WTC11 (cell line): ENCODE data around the gene DGLUCY. TPM values are rescaled to one million over a fixed set of nuclear protein-coding genes. Genes with fewer than 3 reads are reported as not detected.
A peak's percentile ranks its signal among the peaks of the same experiment; 100 is the strongest.

Experiments used
- ATAC-seq: fragments of 200-7000 bp; cut with Tn5 transposase; 2 replicates; pipeline ENCODE4 v1.10.0; 2021; ENCODE audit warnings: mild to moderate bottlenecking, moderate library complexity
- CTCF ChIA-PET: fragments of 300-600 bp; sonication (Branson Sonifier 250); formaldehyde crosslinking; loops from one replicate; lab custom pipeline; 2021; ENCODE audit warnings: antibody characterized with exemption; lab: Charles Lee
- POLR2A ChIA-PET: fragments of 350-600 bp; sonication (Branson Sonifier 250); formaldehyde crosslinking; loops from one replicate; lab custom pipeline; 2021; ENCODE audit warnings: antibody characterized with exemption; lab: Charles Lee
- DNase-seq: peaks from one replicate; pipeline ENCODE4 v3.0.0; 2021; ENCODE audit warnings: low spot score
- H3K27ac Mint-ChIP-seq: 2 replicates; pipeline ENCODE4 v1.8.0; 2021; ENCODE audit warnings: mixed read lengths
- H3K27me3 Mint-ChIP-seq: 2 replicates; pipeline ENCODE4 v1.8.0; 2021; ENCODE audit warnings: low read depth, mild to moderate bottlenecking, moderate library complexity, mixed read lengths
- H3K36me3 Mint-ChIP-seq: 2 replicates; pipeline ENCODE4 v1.8.0; 2021; ENCODE audit warnings: mixed read lengths
- H3K4me1 Mint-ChIP-seq: 2 replicates; pipeline ENCODE4 v1.8.0; 2022; ENCODE audit warnings: mixed read lengths
- H3K4me3 Mint-ChIP-seq: 2 replicates; pipeline ENCODE4 v1.8.0; 2021; ENCODE audit warnings: mild to moderate bottlenecking, moderate library complexity, mixed read lengths
- H3K9me3 Mint-ChIP-seq: 2 replicates; pipeline ENCODE4 v1.8.0; 2021; ENCODE audit warnings: mixed read lengths
- ATF1 ChIP-seq: sonication (generic); formaldehyde crosslinking; IDR thresholded peaks from 2 replicates; pipeline ENCODE4 v1.8.1; 2023; ENCODE audit warnings: mild to moderate bottlenecking, moderate library complexity, missing genetic modification reagents
- CREB1 ChIP-seq: sonication (generic); formaldehyde crosslinking; IDR thresholded peaks from 2 replicates; pipeline ENCODE4 v1.8.0; 2023; ENCODE audit warnings: mild to moderate bottlenecking, missing genetic modification reagents
- CREM ChIP-seq: sonication (generic); formaldehyde crosslinking; IDR thresholded peaks from 2 replicates; pipeline ENCODE4 v1.8.1; 2022; ENCODE audit warnings: mild to moderate bottlenecking, missing genetic modification reagents, moderate library complexity
- IRF2 ChIP-seq: sonication (generic); formaldehyde crosslinking; IDR thresholded peaks from 2 replicates; pipeline ENCODE4 v1.8.0; 2022; ENCODE audit warnings: low read depth, missing genetic modification reagents, borderline replicate concordance
- MXD4 ChIP-seq: fragments of 250-450 bp; sonication (Bioruptor Pico); IDR thresholded peaks from 2 replicates; pipeline ENCODE4 v1.8.0; 2021; ENCODE audit warnings: mild to moderate bottlenecking, moderate library complexity, borderline replicate concordance
- MYBL2 ChIP-seq: sonication (generic); formaldehyde crosslinking; IDR thresholded peaks from 2 replicates; pipeline ENCODE4 v1.8.1; 2023; ENCODE audit warnings: mild to moderate bottlenecking, moderate library complexity, missing genetic modification reagents
- NR1H2 ChIP-seq: sonication (generic); formaldehyde crosslinking; IDR thresholded peaks from 2 replicates; pipeline ENCODE4 v1.9.0; 2021; ENCODE audit warnings: mild to moderate bottlenecking, moderate library complexity, missing genetic modification reagents
- NR2C2 ChIP-seq: sonication (generic); formaldehyde crosslinking; IDR thresholded peaks from 2 replicates; pipeline ENCODE4 v1.8.0; 2022; ENCODE audit warnings: mild to moderate bottlenecking, missing genetic modification reagents
- SOX15 ChIP-seq: fragments of 250-450 bp; sonication (Bioruptor Pico); IDR thresholded peaks from 2 replicates; pipeline ENCODE4 v1.9.0; 2021; ENCODE audit warnings: mild to moderate bottlenecking
- TEAD1 ChIP-seq: sonication (generic); formaldehyde crosslinking; IDR thresholded peaks from 2 replicates; pipeline ENCODE4 v1.8.0; 2022; ENCODE audit warnings: mild to moderate bottlenecking, missing genetic modification reagents
- ZNF396 ChIP-seq: fragments of 250-450 bp; sonication (Bioruptor Pico); IDR thresholded peaks from 2 replicates; pipeline ENCODE4 v1.8.0; 2021; ENCODE audit warnings: mild to moderate bottlenecking, moderate library complexity, borderline replicate concordance
- total RNA-seq: library from RNA; stranded (reverse); gene quantifications from 3 replicates; pipeline ENCODE4 v1.2.3, GENCODE V29; 2021
- TF ChIP-seq, protein P1 (sequence below): fragments of 250-450 bp; sonication (Bioruptor Pico); IDR thresholded peaks from 2 replicates; pipeline ENCODE4 v2.1.2; 2022; ENCODE audit warnings: mild to moderate bottlenecking, moderate library complexity
- TF ChIP-seq, protein P2 (sequence below): fragments of 250-450 bp; sonication (Bioruptor Pico); IDR thresholded peaks from 2 replicates; pipeline ENCODE4 v1.9.0; 2021; ENCODE audit warnings: moderate library complexity, mild to moderate bottlenecking, inconsistent platforms, borderline replicate concordance
- TF ChIP-seq, protein P3 (sequence below): sonication (generic); formaldehyde crosslinking; IDR thresholded peaks from 2 replicates; pipeline ENCODE4 v1.8.1; 2023; ENCODE audit warnings: mild to moderate bottlenecking, missing genetic modification reagents
- TF ChIP-seq, protein P4 (sequence below): fragments of 250-450 bp; sonication (Bioruptor Pico); IDR thresholded peaks from 2 replicates; pipeline ENCODE4 v1.9.0; 2021; ENCODE audit warnings: mild to moderate bottlenecking
- TF ChIP-seq, protein P5 (sequence below): fragments of 200-600 bp; IDR thresholded peaks from 2 replicates; pipeline ENCODE4 v1.8.0; 2022; ENCODE audit warnings: antibody characterized with exemption
- TF ChIP-seq, protein P6 (sequence below): sonication (generic); formaldehyde crosslinking; IDR thresholded peaks from 2 replicates; pipeline ENCODE4 v1.8.1; 2022; ENCODE audit warnings: missing genetic modification reagents, borderline replicate concordance
- TF ChIP-seq, protein P7 (sequence below): sonication (generic); formaldehyde crosslinking; IDR thresholded peaks from 2 replicates; pipeline ENCODE4 v1.8.1; 2023; ENCODE audit warnings: mild to moderate bottlenecking, missing genetic modification reagents, borderline replicate concordance
- TF ChIP-seq, protein P8 (sequence below): sonication (generic); formaldehyde crosslinking; IDR thresholded peaks from 2 replicates; pipeline ENCODE4 v1.8.0; 2023; ENCODE audit warnings: missing genetic modification reagents

Gene DGLUCY
- total RNA-seq, 1 experiment from 2014 or later, result 35.4 TPM

DNA sequence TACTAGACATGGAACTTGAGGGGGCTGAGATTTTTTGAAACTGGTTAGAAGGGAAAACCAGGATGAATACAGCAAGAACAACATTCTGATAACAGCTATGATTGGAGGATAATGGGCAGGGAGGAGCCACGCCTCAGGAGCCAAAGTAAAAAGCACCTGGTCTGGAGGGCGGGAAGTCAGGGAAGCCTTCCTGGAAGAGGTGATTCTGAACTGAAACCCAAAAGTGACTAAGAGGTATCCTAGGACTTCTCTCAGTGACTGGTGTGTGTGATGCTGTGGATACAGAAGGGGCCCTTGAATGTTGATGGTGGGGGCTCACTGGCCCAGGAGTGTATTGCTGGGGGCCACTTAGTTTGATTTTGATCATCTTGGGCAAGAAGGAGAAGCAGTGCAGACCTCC lies 149.5 kb downstream of the DGLUCY start:
- POLR2A ChIA-PET, result no interaction called here
- Mint-ChIP-seq H3K27me3 (peaks cover 35% of the 10 kb centered on the region), H3K4me1 (peaks cover 12% of the 10 kb centered on the region), H3K36me3 (no peaks in the 10 kb centered on the region), H3K9me3 (peaks cover 7% of the 10 kb centered on the region), H3K4me3 (peak overlapping the region; percentile 82), H3K27ac (no peak overlapping the region)
- ATAC-seq (no peak), DNase-seq (no peak)
- CTCF ChIA-PET, result interaction anchor here (1.0 to 2.9 kb wide), 5 partner anchors 9 to 86 kb away, joined by 3 to 13 read pairs (median 3); no protein-coding TSS in a partner anchor
- TF ChIP-seq, protein P1, sequence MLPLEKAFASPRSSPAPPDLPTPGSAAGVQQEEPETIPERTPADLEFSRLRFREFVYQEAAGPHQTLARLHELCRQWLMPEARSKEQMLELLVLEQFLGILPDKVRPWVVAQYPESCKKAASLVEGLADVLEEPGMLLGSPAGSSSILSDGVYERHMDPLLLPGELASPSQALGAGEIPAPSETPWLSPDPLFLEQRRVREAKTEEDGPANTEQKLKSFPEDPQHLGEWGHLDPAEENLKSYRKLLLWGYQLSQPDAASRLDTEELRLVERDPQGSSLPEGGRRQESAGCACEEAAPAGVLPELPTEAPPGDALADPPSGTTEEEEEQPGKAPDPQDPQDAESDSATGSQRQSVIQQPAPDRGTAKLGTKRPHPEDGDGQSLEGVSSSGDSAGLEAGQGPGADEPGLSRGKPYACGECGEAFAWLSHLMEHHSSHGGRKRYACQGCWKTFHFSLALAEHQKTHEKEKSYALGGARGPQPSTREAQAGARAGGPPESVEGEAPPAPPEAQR (CRISPR knock-in tag), result no peak
- TF ChIP-seq CREB1 (CRISPR knock-in tag), result no peak
- TF ChIP-seq MYBL2, result no peak
- TF ChIP-seq, protein P2, sequence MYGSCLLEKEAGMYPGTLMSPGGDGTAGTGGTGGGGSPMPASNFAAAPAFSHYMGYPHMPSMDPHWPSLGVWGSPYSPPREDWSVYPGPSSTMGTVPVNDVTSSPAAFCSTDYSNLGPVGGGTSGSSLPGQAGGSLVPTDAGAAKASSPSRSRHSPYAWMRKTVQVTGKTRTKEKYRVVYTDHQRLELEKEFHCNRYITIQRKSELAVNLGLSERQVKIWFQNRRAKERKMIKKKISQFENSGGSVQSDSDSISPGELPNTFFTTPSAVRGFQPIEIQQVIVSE (CRISPR knock-in tag), result no peak
- TF ChIP-seq, protein P3, sequence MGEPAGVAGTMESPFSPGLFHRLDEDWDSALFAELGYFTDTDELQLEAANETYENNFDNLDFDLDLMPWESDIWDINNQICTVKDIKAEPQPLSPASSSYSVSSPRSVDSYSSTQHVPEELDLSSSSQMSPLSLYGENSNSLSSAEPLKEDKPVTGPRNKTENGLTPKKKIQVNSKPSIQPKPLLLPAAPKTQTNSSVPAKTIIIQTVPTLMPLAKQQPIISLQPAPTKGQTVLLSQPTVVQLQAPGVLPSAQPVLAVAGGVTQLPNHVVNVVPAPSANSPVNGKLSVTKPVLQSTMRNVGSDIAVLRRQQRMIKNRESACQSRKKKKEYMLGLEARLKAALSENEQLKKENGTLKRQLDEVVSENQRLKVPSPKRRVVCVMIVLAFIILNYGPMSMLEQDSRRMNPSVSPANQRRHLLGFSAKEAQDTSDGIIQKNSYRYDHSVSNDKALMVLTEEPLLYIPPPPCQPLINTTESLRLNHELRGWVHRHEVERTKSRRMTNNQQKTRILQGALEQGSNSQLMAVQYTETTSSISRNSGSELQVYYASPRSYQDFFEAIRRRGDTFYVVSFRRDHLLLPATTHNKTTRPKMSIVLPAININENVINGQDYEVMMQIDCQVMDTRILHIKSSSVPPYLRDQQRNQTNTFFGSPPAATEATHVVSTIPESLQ (CRISPR knock-in tag), result no peak
- TF ChIP-seq SOX15 (CRISPR knock-in tag), result no peak
- TF ChIP-seq TEAD1 (CRISPR knock-in tag), result no peak
- TF ChIP-seq, protein P4, sequence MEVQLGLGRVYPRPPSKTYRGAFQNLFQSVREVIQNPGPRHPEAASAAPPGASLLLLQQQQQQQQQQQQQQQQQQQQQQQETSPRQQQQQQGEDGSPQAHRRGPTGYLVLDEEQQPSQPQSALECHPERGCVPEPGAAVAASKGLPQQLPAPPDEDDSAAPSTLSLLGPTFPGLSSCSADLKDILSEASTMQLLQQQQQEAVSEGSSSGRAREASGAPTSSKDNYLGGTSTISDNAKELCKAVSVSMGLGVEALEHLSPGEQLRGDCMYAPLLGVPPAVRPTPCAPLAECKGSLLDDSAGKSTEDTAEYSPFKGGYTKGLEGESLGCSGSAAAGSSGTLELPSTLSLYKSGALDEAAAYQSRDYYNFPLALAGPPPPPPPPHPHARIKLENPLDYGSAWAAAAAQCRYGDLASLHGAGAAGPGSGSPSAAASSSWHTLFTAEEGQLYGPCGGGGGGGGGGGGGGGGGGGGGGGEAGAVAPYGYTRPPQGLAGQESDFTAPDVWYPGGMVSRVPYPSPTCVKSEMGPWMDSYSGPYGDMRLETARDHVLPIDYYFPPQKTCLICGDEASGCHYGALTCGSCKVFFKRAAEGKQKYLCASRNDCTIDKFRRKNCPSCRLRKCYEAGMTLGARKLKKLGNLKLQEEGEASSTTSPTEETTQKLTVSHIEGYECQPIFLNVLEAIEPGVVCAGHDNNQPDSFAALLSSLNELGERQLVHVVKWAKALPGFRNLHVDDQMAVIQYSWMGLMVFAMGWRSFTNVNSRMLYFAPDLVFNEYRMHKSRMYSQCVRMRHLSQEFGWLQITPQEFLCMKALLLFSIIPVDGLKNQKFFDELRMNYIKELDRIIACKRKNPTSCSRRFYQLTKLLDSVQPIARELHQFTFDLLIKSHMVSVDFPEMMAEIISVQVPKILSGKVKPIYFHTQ (CRISPR knock-in tag), result no peak
- TF ChIP-seq NR2C2 (CRISPR knock-in tag), result no peak
- TF ChIP-seq, protein P5, sequence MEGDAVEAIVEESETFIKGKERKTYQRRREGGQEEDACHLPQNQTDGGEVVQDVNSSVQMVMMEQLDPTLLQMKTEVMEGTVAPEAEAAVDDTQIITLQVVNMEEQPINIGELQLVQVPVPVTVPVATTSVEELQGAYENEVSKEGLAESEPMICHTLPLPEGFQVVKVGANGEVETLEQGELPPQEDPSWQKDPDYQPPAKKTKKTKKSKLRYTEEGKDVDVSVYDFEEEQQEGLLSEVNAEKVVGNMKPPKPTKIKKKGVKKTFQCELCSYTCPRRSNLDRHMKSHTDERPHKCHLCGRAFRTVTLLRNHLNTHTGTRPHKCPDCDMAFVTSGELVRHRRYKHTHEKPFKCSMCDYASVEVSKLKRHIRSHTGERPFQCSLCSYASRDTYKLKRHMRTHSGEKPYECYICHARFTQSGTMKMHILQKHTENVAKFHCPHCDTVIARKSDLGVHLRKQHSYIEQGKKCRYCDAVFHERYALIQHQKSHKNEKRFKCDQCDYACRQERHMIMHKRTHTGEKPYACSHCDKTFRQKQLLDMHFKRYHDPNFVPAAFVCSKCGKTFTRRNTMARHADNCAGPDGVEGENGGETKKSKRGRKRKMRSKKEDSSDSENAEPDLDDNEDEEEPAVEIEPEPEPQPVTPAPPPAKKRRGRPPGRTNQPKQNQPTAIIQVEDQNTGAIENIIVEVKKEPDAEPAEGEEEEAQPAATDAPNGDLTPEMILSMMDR, result no peak
- no peak for TF ChIP-seq IRF2 (CRISPR knock-in tag)
- TF ChIP-seq MXD4 (CRISPR knock-in tag), result no peak
- TF ChIP-seq, protein P6, sequence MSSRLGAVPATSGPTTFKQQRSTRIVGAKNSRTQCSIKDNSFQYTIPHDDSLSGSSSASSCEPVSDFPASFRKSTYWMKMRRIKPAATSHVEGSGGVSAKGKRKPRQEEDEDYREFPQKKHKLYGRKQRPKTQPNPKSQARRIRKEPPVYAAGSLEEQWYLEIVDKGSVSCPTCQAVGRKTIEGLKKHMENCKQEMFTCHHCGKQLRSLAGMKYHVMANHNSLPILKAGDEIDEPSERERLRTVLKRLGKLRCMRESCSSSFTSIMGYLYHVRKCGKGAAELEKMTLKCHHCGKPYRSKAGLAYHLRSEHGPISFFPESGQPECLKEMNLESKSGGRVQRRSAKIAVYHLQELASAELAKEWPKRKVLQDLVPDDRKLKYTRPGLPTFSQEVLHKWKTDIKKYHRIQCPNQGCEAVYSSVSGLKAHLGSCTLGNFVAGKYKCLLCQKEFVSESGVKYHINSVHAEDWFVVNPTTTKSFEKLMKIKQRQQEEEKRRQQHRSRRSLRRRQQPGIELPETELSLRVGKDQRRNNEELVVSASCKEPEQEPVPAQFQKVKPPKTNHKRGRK (CRISPR knock-in tag), result no peak
- no peak for TF ChIP-seq ATF1 (CRISPR knock-in tag)
- no peak for TF ChIP-seq CREM (CRISPR knock-in tag)
- TF ChIP-seq, protein P7, sequence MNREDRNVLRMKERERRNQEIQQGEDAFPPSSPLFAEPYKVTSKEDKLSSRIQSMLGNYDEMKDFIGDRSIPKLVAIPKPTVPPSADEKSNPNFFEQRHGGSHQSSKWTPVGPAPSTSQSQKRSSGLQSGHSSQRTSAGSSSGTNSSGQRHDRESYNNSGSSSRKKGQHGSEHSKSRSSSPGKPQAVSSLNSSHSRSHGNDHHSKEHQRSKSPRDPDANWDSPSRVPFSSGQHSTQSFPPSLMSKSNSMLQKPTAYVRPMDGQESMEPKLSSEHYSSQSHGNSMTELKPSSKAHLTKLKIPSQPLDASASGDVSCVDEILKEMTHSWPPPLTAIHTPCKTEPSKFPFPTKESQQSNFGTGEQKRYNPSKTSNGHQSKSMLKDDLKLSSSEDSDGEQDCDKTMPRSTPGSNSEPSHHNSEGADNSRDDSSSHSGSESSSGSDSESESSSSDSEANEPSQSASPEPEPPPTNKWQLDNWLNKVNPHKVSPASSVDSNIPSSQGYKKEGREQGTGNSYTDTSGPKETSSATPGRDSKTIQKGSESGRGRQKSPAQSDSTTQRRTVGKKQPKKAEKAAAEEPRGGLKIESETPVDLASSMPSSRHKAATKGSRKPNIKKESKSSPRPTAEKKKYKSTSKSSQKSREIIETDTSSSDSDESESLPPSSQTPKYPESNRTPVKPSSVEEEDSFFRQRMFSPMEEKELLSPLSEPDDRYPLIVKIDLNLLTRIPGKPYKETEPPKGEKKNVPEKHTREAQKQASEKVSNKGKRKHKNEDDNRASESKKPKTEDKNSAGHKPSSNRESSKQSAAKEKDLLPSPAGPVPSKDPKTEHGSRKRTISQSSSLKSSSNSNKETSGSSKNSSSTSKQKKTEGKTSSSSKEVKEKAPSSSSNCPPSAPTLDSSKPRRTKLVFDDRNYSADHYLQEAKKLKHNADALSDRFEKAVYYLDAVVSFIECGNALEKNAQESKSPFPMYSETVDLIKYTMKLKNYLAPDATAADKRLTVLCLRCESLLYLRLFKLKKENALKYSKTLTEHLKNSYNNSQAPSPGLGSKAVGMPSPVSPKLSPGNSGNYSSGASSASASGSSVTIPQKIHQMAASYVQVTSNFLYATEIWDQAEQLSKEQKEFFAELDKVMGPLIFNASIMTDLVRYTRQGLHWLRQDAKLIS (CRISPR knock-in tag), result no peak
- no peak for TF ChIP-seq NR1H2 (CRISPR knock-in tag)
- TF ChIP-seq, protein P8, sequence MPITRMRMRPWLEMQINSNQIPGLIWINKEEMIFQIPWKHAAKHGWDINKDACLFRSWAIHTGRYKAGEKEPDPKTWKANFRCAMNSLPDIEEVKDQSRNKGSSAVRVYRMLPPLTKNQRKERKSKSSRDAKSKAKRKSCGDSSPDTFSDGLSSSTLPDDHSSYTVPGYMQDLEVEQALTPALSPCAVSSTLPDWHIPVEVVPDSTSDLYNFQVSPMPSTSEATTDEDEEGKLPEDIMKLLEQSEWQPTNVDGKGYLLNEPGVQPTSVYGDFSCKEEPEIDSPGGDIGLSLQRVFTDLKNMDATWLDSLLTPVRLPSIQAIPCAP (CRISPR knock-in tag), result no peak
- no peak for TF ChIP-seq ZNF396 (CRISPR knock-in tag)
